HEK293 (cell line): ENCODE measurements around the gene ALDH8A1.

Experiments used
- CTCF ChIA-PET: fragments of 350-600 bp; formaldehyde crosslinking; extraction: SDS; loops from one replicate; lab custom pipeline; 2021; ENCODE audit warnings: antibody characterized with exemption; lab: Yijun Ruan, JAX
- POLR2A ChIA-PET: fragments of 300-600 bp; formaldehyde crosslinking; extraction: SDS; loops from one replicate; lab custom pipeline; 2020; ENCODE audit warnings: antibody characterized with exemption, inconsistent platforms; lab: Yijun Ruan, JAX
- H3K27ac ChIP-seq: fragments of 200-500 bp; sonication (Bioruptor generic); 2 replicates; pipeline ENCODE4 v1.5.1; 2014; ENCODE audit warnings: low read depth, low read length, control low read depth, inconsistent platforms; ENCODE audit errors: extremely low read depth
- H3K36me3 ChIP-seq, 2 experiments: fragments of 200-500 bp in 1 of 2; sonication (Bioruptor generic) in 1 of 2; 1 replicate in 1 of 2; 2 replicates in 1 of 2; pipeline ENCODE4 v1.5.1; 2014 to 2017; ENCODE audit warnings: inconsistent platforms in 2 of 2, low read length in 2 of 2; ENCODE audit not compliant: control insufficient read depth in 2 of 2, insufficient read depth in 1 of 2
- H3K4me1 ChIP-seq: fragments of 200-500 bp; sonication (Bioruptor generic); 2 replicates; pipeline ENCODE4 v1.5.1; 2014; ENCODE audit warnings: mild to moderate bottlenecking, low read length, inconsistent platforms; ENCODE audit not compliant: control insufficient read depth, insufficient read depth
- H3K4me3 ChIP-seq: 2 replicates; pipeline ENCODE4 v1.5.1; 2011; ENCODE audit warnings: low read depth, mild to moderate bottlenecking, control low read depth, low read length, moderate library complexity
- H3K9me3 ChIP-seq: fragments of 200-500 bp; sonication (Bioruptor generic); 2 replicates; pipeline ENCODE4 v1.5.1; 2014; ENCODE audit warnings: low read depth, low read length, inconsistent platforms; ENCODE audit not compliant: control insufficient read depth, insufficient read depth
- GFI1B ChIP-seq: fragments of 450-650 bp; formaldehyde crosslinking; IDR thresholded peaks from 2 replicates; pipeline ENCODE4 v1.5.1; 2016; ENCODE audit warnings: missing biosample characterization, missing genetic modification characterization
- GLI4 ChIP-seq: fragments of 450-650 bp; formaldehyde crosslinking; IDR thresholded peaks from 2 replicates; pipeline ENCODE4 v1.5.1; 2016; ENCODE audit warnings: missing biosample characterization, missing genetic modification characterization
- HOXC10 ChIP-seq: sonication (generic); formaldehyde crosslinking; IDR thresholded peaks from 2 replicates; pipeline ENCODE4 v1.8.1; 2023; ENCODE audit warnings: mild to moderate bottlenecking, missing genetic modification reagents
- KLF16 ChIP-seq: fragments of 450-650 bp; formaldehyde crosslinking; IDR thresholded peaks from 2 replicates; pipeline ENCODE4 v1.5.1; 2017; ENCODE audit warnings: missing biosample characterization, missing genetic modification characterization
- MZF1 ChIP-seq: fragments of 450-650 bp; formaldehyde crosslinking; IDR thresholded peaks from 2 replicates; pipeline ENCODE4 v1.5.1; 2017; ENCODE audit warnings: missing biosample characterization, missing genetic modification characterization, borderline replicate concordance
- OVOL3 ChIP-seq: fragments of 450-650 bp; formaldehyde crosslinking; IDR thresholded peaks from 2 replicates; pipeline ENCODE4 v1.5.1; 2016; ENCODE audit warnings: missing biosample characterization, missing genetic modification characterization
- PBX3 ChIP-seq: sonication (generic); formaldehyde crosslinking; IDR thresholded peaks from 2 replicates; pipeline ENCODE4 v1.8.1; 2022; ENCODE audit warnings: mild to moderate bottlenecking, moderate library complexity, missing genetic modification reagents
- SALL2 ChIP-seq: fragments of 450-650 bp; formaldehyde crosslinking; IDR thresholded peaks from 2 replicates; pipeline ENCODE4 v1.5.0; 2017; ENCODE audit warnings: missing biosample characterization, mild to moderate bottlenecking, missing genetic modification characterization, borderline replicate concordance
- WT1 ChIP-seq: fragments of 450-650 bp; formaldehyde crosslinking; IDR thresholded peaks from 2 replicates; pipeline ENCODE4 v1.5.1; 2016; ENCODE audit warnings: missing biosample characterization, missing genetic modification characterization
- ZFP37 ChIP-seq: fragments of 450-650 bp; formaldehyde crosslinking; IDR thresholded peaks from 2 replicates; pipeline ENCODE4 v1.5.1; 2016; ENCODE audit warnings: missing biosample characterization, missing genetic modification characterization
- ZFP69B ChIP-seq: fragments of 450-650 bp; formaldehyde crosslinking; IDR thresholded peaks from 2 replicates; pipeline ENCODE4 v1.5.1; 2016; ENCODE audit warnings: missing biosample characterization, missing genetic modification characterization
- ZNF114 ChIP-seq: fragments of 450-650 bp; formaldehyde crosslinking; IDR thresholded peaks from 2 replicates; pipeline ENCODE4 v1.5.0; 2017; ENCODE audit warnings: missing biosample characterization, missing genetic modification characterization
- ZNF214 ChIP-seq: fragments of 450-650 bp; formaldehyde crosslinking; IDR thresholded peaks from 2 replicates; pipeline ENCODE4 v1.5.1; 2017; ENCODE audit warnings: missing biosample characterization, mild to moderate bottlenecking, missing genetic modification characterization, borderline replicate concordance
- ZNF23 ChIP-seq: fragments of 450-650 bp; formaldehyde crosslinking; IDR thresholded peaks from 2 replicates; pipeline ENCODE4 v1.5.1; 2016; ENCODE audit warnings: missing biosample characterization, missing genetic modification characterization, borderline replicate concordance
- ZNF350 ChIP-seq: fragments of 450-650 bp; formaldehyde crosslinking; IDR thresholded peaks from 2 replicates; pipeline ENCODE4 v1.5.0; 2017; ENCODE audit warnings: missing biosample characterization, mild to moderate bottlenecking, missing genetic modification characterization
- ZNF423 ChIP-seq: fragments of 450-650 bp; formaldehyde crosslinking; IDR thresholded peaks from 2 replicates; pipeline ENCODE4 v1.5.1; 2016; ENCODE audit warnings: missing biosample characterization, missing genetic modification characterization
- ZNF433 ChIP-seq: fragments of 450-650 bp; formaldehyde crosslinking; IDR thresholded peaks from 2 replicates; pipeline ENCODE4 v1.5.1; 2016; ENCODE audit warnings: missing biosample characterization, missing genetic modification characterization, low read depth
- ZNF510 ChIP-seq: fragments of 450-650 bp; formaldehyde crosslinking; IDR thresholded peaks from 2 replicates; pipeline ENCODE4 v1.5.1; 2018; ENCODE audit warnings: mild to moderate bottlenecking, missing genetic modification characterization, missing biosample characterization; ENCODE audit not compliant: insufficient replicate concordance
- ZNF521 ChIP-seq: fragments of 450-650 bp; formaldehyde crosslinking; IDR thresholded peaks from 2 replicates; pipeline ENCODE4 v1.5.1; 2017; ENCODE audit warnings: missing biosample characterization, mild to moderate bottlenecking, missing genetic modification characterization
- ZNF544 ChIP-seq: fragments of 450-650 bp; formaldehyde crosslinking; IDR thresholded peaks from 2 replicates; pipeline ENCODE4 v1.5.0; 2017; ENCODE audit warnings: missing biosample characterization, missing genetic modification characterization
- ZNF571 ChIP-seq: fragments of 450-650 bp; formaldehyde crosslinking; IDR thresholded peaks from 2 replicates; pipeline ENCODE4 v1.5.0; 2017; ENCODE audit warnings: missing biosample characterization, missing genetic modification characterization
- ZNF621 ChIP-seq: fragments of 450-650 bp; formaldehyde crosslinking; IDR thresholded peaks from 2 replicates; pipeline ENCODE4 v1.5.1; 2017; ENCODE audit warnings: missing biosample characterization, missing genetic modification characterization
- ZNF624 ChIP-seq: fragments of 450-650 bp; formaldehyde crosslinking; IDR thresholded peaks from 2 replicates; pipeline ENCODE4 v1.5.1; 2017; ENCODE audit warnings: missing biosample characterization, missing genetic modification characterization
- ZNF658 ChIP-seq: fragments of 450-650 bp; formaldehyde crosslinking; IDR thresholded peaks from 2 replicates; pipeline ENCODE4; 2016; ENCODE audit warnings: missing biosample characterization, missing genetic modification characterization
- ZNF837 ChIP-seq: fragments of 450-650 bp; formaldehyde crosslinking; IDR thresholded peaks from 2 replicates; pipeline ENCODE4 v1.5.1; 2016; ENCODE audit warnings: missing biosample characterization, missing genetic modification characterization
- TF ChIP-seq, protein P1 (sequence below): fragments of 450-650 bp; formaldehyde crosslinking; IDR thresholded peaks from 2 replicates; pipeline ENCODE4 v1.5.1; 2016; ENCODE audit warnings: missing biosample characterization, missing genetic modification characterization, borderline replicate concordance
- TF ChIP-seq, protein P2 (sequence below): fragments of 450-650 bp; formaldehyde crosslinking; IDR thresholded peaks from 2 replicates; pipeline ENCODE4 v1.5.1; 2016; ENCODE audit warnings: missing biosample characterization, missing genetic modification characterization
- TF ChIP-seq, protein P3 (sequence below): fragments of 450-650 bp; formaldehyde crosslinking; IDR thresholded peaks from 2 replicates; pipeline ENCODE4 v1.5.1; 2017; ENCODE audit warnings: missing biosample characterization, missing genetic modification characterization
- TF ChIP-seq, protein P4 (sequence below): fragments of 450-650 bp; formaldehyde crosslinking; IDR thresholded peaks from 2 replicates; pipeline ENCODE4 v1.5.1; 2017; ENCODE audit warnings: missing biosample characterization, mild to moderate bottlenecking, missing genetic modification characterization, moderate library complexity

The ALDH8A1 gene

GRCh38 chr6:134990262-134990661 lies 40.4 kb upstream of the ALDH8A1 start (continued):
- TF ChIP-seq, protein P1, sequence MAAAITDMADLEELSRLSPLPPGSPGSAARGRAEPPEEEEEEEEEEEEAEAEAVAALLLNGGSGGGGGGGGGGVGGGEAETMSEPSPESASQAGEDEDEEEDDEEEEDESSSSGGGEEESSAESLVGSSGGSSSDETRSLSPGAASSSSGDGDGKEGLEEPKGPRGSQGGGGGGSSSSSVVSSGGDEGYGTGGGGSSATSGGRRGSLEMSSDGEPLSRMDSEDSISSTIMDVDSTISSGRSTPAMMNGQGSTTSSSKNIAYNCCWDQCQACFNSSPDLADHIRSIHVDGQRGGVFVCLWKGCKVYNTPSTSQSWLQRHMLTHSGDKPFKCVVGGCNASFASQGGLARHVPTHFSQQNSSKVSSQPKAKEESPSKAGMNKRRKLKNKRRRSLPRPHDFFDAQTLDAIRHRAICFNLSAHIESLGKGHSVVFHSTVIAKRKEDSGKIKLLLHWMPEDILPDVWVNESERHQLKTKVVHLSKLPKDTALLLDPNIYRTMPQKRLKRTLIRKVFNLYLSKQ (tag by site-specific recombination): no peak

DNA sequence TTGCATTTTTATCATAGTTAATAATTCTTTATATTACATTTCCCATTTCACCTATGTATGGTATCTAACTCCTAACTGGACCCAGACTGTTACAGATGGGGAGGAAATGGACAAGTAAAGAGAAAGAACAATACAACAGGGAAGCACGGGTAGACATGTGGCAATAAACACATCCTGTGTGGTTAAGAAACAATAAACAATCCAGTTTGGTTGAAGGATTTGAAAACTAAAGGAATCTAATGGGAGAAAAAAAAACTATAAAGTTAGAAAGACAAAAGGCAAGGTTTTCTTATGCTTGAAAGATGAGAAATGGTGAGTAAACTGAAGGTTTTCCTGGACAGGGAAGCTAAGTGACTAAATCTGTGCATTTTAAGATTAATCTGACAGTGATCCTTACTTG lies 34.9 kb upstream of the ALDH8A1 start:
- TF ChIP-seq PBX3: no peak
- TF ChIP-seq HOXC10 (CRISPR knock-in tag): no peak
- no peak for TF ChIP-seq ZNF510 (tag by site-specific recombination)
- no peak for TF ChIP-seq ZNF423 (tag by site-specific recombination)
- no peak for TF ChIP-seq GFI1B (tag by site-specific recombination)
- no peak for TF ChIP-seq ZNF658 (tag by site-specific recombination)
- TF ChIP-seq MZF1 (tag by site-specific recombination): no peak
- no peak for TF ChIP-seq ZNF433 (tag by site-specific recombination)
- TF ChIP-seq, protein P2, sequence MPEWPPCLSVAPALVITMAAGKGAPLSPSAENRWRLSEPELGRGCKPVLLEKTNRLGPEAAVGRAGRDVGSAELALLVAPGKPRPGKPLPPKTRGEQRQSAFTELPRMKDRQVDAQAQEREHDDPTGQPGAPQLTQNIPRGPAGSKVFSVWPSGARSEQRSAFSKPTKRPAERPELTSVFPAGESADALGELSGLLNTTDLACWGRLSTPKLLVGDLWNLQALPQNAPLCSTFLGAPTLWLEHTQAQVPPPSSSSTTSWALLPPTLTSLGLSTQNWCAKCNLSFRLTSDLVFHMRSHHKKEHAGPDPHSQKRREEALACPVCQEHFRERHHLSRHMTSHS: no peak
- TF ChIP-seq, protein P3, sequence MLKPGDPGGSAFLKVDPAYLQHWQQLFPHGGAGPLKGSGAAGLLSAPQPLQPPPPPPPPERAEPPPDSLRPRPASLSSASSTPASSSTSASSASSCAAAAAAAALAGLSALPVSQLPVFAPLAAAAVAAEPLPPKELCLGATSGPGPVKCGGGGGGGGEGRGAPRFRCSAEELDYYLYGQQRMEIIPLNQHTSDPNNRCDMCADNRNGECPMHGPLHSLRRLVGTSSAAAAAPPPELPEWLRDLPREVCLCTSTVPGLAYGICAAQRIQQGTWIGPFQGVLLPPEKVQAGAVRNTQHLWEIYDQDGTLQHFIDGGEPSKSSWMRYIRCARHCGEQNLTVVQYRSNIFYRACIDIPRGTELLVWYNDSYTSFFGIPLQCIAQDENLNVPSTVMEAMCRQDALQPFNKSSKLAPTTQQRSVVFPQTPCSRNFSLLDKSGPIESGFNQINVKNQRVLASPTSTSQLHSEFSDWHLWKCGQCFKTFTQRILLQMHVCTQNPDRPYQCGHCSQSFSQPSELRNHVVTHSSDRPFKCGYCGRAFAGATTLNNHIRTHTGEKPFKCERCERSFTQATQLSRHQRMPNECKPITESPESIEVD: no peak
- no peak for TF ChIP-seq ZNF521 (tag by site-specific recombination)
- TF ChIP-seq, protein P4, sequence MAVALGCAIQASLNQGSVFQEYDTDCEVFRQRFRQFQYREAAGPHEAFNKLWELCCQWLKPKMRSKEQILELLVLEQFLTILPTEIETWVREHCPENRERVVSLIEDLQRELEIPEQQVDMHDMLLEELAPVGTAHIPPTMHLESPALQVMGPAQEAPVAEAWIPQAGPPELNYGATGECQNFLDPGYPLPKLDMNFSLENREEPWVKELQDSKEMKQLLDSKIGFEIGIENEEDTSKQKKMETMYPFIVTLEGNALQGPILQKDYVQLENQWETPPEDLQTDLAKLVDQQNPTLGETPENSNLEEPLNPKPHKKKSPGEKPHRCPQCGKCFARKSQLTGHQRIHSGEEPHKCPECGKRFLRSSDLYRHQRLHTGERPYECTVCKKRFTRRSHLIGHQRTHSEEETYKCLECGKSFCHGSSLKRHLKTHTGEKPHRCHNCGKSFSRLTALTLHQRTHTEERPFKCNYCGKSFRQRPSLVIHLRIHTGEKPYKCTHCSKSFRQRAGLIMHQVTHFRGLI: no peak

DNA sequence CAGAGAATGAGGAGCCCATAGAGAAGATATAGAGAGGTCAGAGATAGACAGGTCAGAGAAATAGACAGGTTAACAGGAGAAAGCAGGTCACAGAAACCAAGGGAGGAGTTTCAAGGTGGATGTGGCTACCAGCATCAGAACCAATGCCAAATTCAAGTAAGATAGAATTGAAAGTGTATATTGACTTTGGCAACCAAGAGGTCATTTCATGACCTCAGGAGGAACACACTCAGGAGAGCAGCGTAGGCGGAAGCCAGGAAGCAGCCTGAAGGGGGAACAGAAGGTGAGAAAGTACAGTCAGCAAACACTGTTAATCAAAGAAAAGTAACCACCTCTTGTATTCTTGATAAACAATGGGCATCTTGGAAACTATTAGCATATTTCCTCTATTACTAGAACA lies 33.9 kb upstream of the ALDH8A1 start:
- ChIA-PET POLR2A (no interaction called here), CTCF (no interaction called here)
- Histone ChIP-seq H3K9me3 (no peaks in the 10 kb centered on the region), H3K27ac (no peak overlapping the region), H3K4me1 (no peaks in the 10 kb centered on the region), H3K36me3 (peaks cover 16 to 57% of the 10 kb centered on the region in 2 experiments), H3K4me3 (no peak overlapping the region)
- no peak for TF ChIP-seq WT1 (tag by site-specific recombination)
- TF ChIP-seq ZNF214: no peak
- no peak for TF ChIP-seq ZNF837 (tag by site-specific recombination)
- TF ChIP-seq ZNF624 (tag by site-specific recombination): no peak
- TF ChIP-seq ZNF571: no peak
- no peak for TF ChIP-seq ZNF23 (tag by site-specific recombination)
- TF ChIP-seq KLF16 (tag by site-specific recombination): no peak
- TF ChIP-seq SALL2: no peak
- TF ChIP-seq GLI4 (tag by site-specific recombination): no peak
- TF ChIP-seq ZFP69B (tag by site-specific recombination): no peak
- TF ChIP-seq OVOL3: no peak
- TF ChIP-seq ZNF350 (tag by site-specific recombination): no peak
- TF ChIP-seq ZNF544 (tag by site-specific recombination): no peak
- TF ChIP-seq ZFP37 (tag by site-specific recombination): no peak
- no peak for TF ChIP-seq ZNF621 (tag by site-specific recombination)
- no peak for TF ChIP-seq ZNF114 (tag by site-specific recombination)

More for the DNA sequence above, 34.9 kb upstream of the ALDH8A1 start:
- no peaks in the 10 kb centered on the region for H3K9me3 ChIP-seq
- peaks cover 16 to 60% of the 10 kb centered on the region in 2 experiments for H3K36me3 ChIP-seq
- H3K27ac ChIP-seq: no peak overlapping the region
- no peaks in the 10 kb centered on the region for H3K4me1 ChIP-seq
- H3K4me3 ChIP-seq: no peak overlapping the region
- ChIA-PET POLR2A (no interaction called here), CTCF (interaction anchor here (0.6 to 1.0 kb wide), 4 partner anchors 44 to 768 kb away, joined by 3 to 5 read pairs (median 4); no protein-coding TSS in a partner anchor)
